Stimulated activated CD4-positive, alpha-beta T cell treated with anti-CD3 and anti-CD28 coated beads, Interleukin-15, amount 100 ng/mL, for 24 hours (primary cell): ENCODE results near the gene AGTPBP1.
A peak's percentile ranks its signal among the peaks of the same experiment; 100 is the strongest.

Experiments used
- DNase-seq: peaks from one replicate; pipeline ENCODE4 v3.0.0-alpha.2; 2020

Gene AGTPBP1

DNA sequence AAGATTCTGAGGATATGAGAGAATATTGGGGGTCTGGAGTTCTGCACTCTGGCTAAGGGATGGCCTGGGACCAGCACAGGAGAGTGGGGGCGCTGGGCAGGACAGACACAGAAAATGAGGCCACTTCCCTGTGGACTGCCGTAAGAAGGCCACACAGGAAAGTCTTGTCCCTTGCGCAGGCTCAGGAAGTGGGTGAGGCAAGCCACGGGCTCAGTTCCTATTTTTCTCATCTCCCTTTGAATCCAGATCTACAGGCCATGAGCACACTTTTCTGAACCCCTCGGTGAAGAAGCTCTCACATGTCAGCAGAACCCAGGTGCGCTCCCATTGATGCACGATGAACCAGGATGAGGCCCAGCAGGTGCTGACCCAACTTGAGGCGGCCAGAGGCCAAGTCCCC lies 207.4 kb downstream of the AGTPBP1 start:
- DNase-seq = no peak

DNA sequence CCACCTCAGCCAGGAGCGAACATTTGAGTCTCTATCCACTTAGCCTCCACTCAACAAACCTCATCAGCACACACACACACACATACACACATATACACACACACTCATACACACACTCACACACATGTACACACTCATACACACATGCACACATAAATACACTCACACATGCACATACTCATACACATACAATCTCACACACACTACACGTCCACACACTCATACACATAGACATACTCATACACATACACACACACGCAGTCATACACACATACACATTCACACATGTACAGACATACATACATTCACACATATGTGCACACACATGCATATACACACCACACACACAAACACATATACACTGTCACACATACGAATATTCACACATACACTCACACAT lies 208.2 kb downstream of the AGTPBP1 start:
- DNase-seq = no peak

DNA sequence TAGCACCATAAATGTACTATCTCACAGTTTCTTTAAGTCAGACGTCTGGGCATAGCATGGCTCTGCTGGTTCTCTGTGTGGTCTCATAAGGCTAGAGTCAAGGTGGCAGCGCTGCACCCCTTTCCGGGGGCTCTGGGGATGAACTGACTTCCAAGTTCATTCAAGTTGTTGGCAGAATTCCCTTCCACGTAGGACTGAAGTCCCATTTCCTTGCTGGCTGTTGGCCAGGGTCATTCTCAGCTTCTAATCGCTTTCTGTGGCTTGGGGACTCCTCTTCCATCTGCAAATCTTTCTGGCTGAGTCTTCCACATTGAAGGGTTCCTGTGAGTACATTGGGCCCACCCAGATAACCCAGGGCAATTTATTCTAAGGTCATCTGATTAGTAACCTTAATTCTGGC lies 211.0 kb downstream of the AGTPBP1 start:
- no peak for DNase-seq

DNA sequence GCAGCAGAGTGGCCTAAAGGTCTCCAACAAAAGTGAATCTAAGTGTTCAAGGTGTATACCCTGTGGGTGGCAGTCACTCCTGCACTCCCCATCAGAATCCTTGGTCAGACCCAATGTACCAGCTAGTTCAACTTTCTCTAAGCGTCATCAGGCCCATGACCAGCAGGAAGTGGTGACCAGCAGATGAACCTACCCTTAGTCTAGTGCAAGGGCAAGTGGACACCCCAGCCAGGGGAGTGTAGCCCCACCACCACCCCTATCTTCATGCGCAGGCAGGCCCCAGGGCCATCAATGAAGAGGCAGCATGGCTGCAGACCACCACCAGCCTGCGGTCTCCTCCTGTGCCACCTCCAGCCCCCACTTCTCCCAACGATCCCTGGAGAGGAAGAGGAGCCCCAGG lies 213.1 kb downstream of the AGTPBP1 start:
- no peak for DNase-seq

DNA sequence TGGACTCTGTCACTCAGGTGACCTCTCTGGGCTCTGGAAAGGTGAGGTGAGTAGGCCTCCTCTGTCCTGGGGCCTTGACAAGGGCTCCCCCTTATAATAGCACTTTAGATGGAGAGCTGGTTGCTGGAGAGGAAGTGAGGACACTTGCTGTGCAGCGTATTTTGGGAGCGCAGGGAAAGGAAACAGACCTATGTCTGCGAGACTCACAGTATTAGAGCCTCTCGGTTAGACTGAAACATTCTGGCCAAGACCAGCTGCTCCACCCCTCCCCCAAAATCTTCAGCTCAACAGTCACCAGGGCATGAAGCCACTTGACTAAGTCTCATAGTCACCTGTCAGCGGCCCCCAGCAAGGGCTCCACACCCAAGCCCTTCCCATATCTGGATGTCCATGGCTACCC lies 213.6 kb downstream of the AGTPBP1 start:
- no peak for DNase-seq

DNA sequence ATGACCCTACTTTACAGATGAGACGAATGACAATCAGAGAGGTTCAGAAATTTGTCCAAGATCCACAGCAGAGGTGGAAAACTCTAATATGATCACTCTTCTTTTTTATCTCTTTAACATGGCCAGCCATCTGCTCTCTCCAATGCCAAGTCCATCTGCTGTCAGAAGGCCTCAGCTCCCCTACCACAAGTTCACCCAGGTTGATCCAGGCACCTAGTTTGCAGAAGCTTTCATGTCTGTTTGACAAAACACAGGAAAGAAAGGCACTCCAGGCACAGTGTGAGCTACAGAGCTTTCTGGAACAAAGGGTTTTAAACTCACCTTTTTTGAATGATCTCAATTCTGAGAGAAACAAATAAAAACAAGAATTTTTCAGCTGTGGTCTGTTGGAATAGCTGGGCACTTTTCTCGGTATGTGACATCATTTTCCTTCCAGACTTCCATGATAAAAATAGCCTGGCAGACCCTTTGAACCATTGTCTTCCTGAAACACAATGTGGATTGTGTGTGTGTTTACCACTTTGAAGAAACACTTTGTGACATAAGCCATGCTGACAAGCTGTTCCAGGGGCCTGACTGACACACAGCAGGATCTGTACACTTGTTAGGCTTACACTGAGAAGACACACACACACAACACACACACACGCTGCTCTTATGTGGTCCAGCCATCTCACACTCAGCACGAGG lies 214.3 kb downstream of the AGTPBP1 start:
- DNase-seq = no peak

DNA sequence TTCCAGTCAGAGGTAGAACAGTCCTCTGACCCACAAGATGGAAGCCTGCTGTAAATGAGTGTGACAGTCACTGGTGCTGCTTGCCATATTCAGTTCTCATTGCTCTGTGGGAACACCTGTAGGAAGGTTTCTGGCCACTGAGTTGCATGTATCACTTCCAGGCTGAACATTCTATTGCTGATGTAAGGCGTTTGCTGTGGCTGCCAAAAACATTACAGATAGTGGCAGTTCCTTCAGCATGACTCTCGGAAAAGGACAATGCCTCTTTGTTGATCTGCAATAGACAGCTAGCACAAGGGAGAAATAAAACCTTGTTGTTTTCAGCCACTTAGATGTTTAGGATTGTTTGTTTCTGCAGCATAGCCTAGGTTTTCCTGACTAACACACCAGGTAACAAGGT lies 217.2 kb downstream of the AGTPBP1 start:
- DNase-seq = no peak

DNA sequence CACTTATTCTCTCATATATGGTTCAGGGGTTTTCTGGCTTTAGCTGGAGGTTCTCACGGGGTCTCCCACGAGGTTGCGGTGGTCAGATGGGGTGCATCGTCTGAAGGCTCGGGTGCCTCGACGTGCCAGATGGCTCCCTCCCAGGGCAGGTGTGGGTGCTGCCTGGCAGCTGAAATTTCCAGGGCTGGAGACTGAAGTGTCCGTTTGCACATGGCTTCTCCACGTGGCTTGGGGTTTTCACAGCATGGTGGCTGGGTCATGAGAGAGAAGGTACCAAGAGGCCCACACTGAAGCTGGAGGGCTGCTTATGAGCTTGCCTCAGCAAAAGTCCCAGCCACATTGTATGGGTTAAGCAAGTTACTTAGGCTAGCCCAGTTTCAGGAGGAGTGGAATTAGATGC lies 218.6 kb downstream of the AGTPBP1 start:
- no peak for DNase-seq

DNA sequence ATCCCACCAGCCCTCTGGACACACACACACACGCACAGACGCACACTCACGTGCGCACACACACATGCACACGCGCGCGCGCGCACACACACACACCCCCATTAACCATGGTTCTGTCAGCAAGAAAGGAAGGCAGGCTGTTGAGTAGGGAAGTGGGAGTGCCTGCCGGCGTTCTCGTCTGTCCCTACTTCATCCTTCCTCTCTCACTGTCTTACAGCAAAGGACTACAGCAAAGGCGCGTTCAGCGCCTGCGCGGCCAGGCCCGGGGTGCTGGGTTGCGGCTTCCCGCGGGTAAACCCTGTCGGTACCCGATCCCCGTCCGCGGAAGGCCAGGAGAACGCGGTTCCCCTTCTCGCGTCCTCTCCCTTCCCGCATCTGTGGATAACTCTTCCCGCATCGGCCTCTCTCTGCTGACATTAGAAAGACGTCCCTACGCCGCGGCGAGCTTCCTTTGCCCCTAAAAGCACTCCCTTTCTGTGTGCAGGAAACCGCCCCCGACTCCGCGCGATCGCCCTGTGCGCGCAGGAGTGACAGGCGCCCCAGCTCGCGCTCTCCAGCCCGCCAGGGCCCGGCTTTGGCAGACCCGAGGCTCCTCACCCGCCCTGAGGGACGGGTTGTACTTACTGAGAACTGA lies 219.2 kb downstream of the AGTPBP1 start:
- peak; percentile 54 for DNase-seq

DNA sequence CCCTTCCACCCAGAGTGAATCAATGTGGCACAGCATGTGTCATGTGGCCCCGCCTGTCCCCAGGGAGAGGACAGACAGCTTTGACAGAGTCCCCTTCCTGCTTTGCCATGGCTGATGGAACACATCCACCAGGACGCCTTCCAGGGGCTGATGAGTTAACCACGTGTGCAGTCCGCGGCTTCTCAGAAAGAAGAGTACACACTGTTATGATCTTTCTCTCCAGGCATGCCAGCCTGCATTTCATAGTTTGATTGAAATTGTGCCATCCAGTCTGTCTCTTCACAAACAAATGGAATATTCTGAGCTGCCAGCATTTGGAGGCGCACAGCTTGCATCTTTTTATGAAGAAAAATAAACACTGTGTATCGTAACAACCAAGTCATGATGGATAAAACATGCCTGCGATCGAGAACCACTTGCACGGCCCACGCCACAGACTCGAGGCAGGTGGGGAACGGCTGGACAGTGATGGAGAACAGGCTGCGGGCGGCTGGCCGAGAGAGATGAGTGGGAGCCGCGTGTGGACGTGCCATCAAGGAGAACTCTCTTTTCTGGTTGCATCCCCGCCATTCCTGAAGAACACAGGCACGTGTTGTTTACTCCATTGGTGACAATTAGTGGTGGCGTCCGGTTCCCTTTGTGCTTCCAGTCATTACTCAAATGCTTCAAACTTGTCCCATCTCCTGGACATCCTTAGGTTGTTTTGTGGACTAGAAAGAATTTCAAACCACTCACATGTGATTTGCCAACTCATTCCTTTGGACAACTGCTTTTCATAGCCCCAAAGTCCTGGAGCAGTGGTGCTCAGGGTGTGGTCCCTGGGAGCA lies 220.2 kb downstream of the AGTPBP1 start:
- DNase-seq = no peak

DNA sequence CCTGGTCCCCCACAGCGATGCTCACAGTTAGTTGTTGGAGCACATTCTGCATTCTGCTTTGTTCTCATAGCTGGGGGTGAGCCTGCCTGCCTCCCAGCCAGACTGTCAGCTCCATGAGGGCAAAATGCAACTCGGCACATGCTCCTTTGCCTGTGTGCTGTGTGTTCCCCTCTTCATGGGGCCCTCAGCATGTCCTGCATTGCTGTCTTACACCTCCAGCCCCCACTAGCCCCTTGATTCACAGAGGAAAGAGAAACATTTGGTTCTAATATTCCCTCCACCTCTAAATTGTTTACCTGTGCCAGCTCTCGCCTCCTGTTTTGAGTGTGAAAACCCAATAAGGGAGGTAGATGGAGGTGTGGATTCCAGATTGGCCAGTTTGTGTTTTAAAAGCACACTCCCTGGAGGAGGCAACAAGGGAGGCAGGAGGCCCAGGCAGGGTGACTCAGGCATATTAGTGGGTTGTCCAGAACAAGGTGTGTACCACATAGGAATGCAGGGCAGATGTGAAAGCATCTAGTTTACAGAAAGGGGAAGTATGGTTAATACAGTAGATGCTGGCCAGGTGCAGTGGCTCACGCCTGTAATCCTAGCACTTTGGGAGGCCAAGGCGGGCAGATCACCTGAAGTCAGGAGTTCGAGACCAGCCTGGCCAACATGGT lies 224.6 kb downstream of the AGTPBP1 start:
- DNase-seq = no peak

DNA sequence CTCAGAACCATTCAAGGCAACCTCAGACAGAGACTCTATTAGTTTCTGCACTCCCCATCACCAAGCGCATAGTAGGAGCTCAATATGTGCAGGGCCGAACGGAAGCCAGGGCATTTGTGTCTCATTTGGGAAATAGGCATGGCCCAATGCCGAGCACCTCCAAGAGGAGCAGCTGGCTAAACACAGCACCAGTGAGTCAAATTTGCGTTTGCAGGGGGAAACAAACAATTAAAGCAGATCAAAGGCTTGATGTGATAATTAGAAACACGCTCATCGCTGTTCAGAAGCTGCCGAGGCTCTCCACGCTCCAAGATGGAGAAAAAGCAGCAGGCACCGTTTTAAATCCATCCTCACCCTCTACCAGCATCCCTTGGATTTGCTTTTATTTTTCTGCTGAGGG lies 225.3 kb downstream of the AGTPBP1 start:
- no peak for DNase-seq

DNA sequence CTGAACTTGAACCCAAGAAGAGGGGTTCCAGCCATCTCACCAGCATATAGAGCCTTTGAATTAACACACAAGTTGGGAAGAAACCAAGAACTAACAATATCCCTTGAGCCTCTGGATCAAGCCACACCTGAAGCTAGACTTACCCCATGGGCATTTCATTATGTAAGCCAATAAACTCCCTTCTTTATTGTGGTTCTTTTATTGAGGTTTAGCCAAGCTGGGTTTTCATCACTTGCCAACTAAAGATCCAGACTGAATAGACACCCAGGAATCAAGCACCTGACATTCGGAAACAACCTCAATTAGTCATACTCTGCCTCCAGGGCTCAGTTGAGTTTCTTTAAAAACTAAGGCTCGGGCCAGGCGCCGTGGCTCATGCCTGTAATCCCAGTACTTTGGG lies 226.7 kb downstream of the AGTPBP1 start:
- no peak for DNase-seq

DNA sequence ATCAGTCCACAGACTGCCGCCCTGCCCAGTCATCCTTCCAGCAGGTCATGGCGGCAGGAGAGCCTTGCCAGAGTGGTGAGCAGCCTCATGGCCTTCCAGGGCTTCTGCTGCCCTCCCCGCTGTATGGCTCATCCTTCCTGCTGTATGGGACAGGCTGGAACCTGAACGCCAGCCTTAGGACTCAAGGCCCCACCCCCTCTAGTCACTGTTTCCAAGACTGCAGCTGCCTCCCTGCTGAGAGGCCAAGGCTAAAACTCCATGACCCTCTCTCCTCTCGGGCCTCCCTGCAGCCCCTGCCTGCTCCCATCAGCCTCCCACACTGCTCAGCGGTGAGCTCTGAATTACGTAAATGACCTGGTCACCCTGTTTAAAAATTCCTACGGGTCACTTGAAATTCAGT lies 227.5 kb downstream of the AGTPBP1 start:
- DNase-seq = no peak

DNA sequence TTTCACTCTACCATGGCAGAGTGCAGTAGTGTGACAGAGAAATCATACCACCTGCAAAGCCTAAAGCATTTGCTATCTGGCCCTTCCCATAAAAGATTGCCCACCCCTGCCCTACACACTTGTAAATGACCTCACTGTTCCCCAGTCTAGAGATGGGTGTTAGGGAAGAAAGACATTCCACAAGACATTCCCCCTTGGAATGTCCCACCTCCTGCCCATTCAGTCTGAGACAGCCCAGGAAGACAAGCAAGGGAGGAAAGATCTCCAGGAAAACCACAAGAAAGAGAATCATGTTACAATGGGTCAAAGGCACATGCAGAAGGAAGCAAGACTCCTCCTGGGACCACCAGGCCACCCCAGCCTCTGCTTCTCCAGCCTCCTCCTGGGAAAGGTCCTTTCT lies 230.0 kb downstream of the AGTPBP1 start:
- DNase-seq = no peak

DNA sequence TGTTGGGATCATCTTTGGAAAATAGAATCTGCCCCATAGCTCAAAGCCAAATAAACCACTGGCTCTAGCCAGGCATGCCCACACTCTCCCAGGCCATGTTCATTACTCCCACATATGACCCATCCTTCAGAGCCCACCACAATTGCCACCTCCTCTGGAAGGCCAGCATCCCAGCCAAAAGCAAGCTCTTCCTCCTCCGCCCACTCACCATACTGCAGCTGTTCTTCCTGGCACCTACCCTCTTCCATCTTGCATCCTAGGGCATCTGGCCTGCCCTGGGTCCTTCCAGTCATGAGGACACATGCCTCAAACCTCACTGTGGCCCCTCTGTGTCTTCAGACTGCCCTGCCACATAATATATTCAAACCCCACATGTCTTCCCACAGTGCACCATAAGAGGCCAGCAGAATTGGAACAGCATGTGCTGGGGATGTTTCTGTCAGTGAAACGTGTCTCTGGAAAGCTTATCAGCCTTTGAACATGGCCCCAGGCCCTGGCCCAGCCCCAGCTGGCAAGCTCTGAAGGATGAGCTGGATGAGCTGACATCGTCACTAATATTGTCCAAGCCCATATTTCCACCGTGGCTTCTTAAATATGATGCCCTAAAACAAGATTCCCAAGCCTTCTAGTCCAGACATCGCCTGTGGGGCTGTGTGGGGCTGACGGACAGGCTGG lies 230.8 kb downstream of the AGTPBP1 start:
- DNase-seq = no peak

DNA sequence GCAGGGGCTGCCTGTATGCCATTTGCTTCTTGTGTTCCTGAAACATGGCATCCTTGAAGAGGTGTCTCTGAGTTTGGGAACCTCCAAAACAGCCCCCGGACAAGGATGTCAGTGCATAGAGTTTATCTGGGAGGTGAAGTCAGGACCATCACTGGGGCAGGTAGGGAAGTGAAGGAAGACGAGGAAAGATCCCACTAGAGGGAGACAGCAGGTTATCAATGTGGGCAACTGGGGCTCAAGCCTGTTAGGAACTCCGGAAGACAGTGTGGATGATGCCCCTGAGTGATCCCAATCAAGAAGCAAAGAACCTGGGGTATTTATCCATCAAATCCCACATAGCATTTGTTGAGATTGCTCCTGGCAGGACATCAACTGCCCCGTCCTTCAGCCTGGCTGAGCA lies 233.1 kb downstream of the AGTPBP1 start:
- DNase-seq = no peak

DNA sequence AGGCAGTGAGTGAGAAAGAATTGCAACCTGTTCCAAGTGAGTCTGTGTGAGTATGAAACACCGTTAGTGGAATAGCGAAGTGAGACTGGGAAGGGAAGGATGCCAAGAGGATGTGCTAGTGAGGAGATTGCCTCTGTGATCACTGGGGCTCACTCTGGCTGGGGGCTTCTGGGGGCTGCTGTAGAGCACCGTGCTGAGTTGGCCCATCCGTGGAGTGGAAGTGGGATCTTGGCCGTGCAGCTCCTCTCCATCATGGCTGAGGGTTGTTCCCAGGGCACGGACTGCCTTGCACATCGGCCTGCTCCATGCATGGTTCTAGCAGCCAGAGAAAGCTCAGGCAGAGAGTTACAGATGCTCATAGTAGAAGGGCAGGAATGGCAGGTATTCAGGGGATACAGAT lies 236.1 kb downstream of the AGTPBP1 start:
- DNase-seq = no peak

DNA sequence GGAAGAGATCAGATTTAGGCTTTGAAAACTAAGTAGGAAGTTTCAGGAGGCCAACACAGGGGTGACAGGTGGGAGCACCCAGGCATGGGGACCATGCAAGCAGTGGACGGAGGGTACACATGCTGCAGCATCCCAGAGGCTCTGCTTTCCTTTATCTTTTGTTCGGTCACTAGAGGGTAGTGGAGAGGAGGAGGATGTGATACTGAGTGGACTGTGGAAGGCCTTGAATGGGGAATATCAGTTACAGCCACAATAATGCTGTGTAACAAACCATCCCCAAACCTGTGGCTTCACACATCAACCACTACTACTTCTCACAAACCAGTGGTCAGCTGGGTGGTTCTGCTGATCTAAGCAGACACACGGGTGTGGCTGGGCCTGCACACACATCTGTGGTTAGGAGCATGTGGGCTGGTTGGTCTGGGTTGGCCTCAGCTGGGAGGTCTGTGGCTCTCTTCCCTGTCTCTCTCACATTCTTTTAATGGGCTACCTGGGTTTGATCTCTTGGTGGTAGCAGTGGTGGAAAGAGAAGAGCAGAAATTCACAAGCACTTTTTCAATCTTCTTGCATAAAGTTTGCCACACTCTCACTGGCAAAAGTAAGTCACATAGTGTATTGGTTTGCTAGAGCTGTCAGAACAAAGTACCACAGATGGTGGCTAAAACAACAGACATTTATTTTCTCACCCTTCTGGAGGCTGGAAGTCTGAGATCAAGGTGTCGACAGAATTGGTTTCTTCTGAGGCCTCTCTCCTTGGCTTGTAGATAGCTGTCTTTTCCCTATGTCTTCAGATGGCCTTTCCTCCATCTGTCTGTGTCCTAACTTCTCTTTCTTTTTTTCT lies 238.7 kb downstream of the AGTPBP1 start:
- no peak for DNase-seq

DNA sequence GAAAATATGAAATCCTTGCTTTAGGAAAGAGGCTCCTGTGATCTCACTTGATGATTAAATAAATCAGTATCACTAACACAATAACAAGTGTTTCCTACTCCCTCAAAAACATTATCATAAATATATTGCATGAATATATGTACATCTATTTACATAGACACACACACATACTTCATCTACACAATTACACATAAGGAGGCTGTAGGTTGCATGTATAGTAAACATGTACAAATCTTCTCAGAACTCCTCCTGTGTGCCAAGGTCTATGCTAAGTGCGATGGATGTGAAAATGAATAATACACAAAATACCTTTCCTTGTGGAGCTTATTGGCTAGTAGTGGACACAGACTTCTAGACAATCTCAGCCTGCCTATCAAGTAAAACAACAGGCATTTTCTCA lies 239.9 kb downstream of the AGTPBP1 start:
- DNase-seq = no peak

DNA sequence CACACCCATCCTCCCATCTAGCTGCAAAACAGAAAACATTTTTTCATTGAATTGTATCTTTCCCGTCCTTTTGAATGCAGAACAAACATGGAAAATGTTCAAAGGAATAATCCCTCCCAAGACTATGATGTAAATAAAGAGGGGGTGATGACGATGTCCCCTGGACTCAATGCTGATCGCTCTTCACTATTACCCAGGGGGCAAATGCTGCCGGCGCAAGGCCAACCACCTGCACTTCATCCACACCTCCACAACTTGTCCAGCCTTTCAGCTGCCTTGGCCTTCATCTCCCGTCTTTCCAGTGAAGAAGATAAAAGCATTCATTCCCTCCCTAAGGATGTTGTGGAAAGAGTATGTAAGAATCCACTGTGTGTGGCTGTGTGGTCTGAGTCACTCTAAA lies 240.3 kb downstream of the AGTPBP1 start:
- no peak for DNase-seq
